AG20443 (cell line): ENCODE measurements around the gene AQP12A.

Experiments used
- DNase-seq: peaks from one replicate; pipeline ENCODE4 v3.0.0; 2012; ENCODE audit warnings: low spot score, mixed read lengths

AQP12A gene

DNA sequence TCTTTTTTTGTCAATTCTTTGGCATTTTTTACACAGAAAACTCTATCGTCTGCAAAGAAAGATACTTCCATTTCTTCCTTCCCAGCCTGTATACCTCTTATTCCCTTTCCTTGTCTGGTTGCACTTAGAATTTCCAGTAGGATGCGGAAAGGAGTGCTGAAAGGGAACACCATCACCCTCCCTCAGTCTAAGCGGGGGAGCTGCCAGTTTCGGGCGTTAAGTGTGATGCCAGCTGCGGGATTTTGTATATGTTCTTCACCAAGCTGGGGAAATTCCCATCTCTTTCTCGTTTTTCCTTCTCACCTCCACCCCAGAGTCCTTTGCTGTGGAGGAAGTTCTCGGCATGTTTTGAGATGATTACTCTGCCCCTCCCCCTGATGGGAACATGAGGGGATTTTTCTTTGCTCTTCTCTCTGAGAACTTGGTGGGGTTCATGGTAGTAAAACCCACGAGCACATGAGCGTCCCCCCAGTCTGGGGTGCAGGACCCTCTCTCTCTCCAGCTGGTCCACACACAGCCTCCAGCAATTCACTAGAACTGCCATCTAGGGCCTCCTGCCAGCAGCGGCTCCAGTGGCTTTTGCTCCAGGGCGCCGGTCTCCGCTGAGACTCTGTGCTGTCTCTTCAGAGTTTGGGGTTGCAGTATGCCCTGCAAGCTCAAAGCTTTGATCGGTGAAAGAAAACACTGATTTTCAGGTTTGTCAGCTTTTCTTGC lies 15.5 kb downstream of the AQP12A start:
- no peak for DNase-seq

DNA sequence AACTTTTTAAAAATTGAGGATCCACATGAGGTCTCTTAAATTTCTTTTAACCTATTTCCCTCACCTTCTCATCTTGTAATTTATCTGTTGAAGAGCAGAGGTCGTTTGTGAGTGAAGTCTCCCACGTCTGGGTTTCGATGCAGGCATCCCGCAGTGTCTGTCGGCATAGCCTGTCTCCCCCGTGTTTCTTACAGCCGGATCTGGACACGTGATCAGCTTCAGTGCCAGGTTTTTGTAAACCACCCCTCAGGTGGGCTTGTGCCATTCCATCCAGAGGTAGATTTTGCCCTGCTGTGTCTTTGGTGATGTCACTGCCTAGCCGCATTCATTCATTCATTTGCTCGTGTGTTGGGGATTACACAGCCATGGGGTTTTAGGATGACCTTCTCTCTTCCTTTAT lies 16.2 kb downstream of the AQP12A start:
- no peak for DNase-seq

DNA sequence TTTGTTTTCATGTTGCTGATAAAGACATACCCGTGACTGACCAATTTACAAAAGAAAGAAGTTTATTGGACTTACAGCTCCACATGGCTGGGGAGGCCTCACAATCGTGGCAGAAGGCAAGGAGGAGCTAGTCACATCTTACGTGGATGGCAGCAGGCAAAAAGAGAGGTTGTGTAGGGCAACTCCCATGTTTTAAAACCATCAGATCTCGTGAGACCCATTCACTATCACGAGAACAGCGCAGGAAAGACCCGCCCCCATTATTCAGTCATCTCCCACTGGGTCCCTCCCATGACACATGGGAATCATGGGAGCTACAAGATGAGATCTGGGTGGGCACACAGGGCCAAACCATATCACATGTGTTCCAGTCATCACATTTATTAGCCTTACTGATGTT lies 16.8 kb downstream of the AQP12A start:
- no peak for DNase-seq

- no peak for DNase-seq
These were observed 19.6 kb downstream of the AQP12A start for GRCh38 chr2:240711296-240711695.

GRCh38 chr2:240711701-240712100 lies 20.0 kb downstream of the AQP12A start:
- no peak for DNase-seq

- no peak for DNase-seq
These were observed 20.5 kb downstream of the AQP12A start for GRCh38 chr2:240712121-240712520.

DNA sequence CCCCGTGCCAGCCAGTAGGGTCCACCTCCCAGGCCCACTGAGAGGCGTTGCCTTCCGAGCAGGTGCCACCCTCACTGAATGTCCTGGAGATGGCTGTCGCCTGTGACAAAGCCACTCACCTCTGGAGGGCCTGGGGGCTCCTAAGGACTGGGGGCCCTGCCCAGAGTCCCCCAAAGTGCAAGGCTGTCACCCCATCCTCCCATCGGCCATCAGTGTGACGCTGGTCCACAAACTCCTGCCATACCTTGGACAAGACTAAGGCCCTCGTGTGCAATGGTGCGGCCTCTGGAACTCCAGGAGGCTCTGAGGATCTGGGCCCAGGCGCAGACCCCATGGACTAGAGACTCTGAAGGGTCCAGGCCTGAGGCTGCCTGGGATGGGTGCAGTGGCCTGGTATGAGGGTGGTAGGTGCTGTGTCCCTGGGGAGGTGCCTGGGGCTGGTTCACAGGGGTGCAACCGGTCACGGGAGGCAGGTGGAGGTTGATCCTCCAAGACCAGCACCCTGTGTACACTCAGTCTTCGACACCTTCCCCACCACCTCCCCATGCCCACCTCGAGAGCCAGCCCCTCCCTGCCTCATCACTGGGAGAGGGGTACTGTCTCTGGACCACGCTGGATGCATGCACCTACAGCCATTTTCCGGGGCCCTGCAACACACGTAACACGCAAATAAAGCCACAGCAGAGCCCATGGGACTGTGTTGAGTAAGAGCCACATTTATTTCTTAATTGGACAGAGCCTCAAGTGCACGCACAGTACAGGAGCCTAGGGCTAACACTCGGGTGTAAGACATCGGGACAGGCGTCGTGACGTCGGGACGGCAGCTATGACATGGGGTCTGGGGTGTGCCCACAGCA lies 21.6 kb downstream of the AQP12A start:
- no peak for DNase-seq

GRCh38 chr2:240713928-240714746 lies 22.5 kb downstream of the AQP12A start:
- no peak for DNase-seq

- DNase-seq, result no peak
These were observed 23.4 kb downstream of the AQP12A start for GRCh38 chr2:240714747-240715725.

DNA sequence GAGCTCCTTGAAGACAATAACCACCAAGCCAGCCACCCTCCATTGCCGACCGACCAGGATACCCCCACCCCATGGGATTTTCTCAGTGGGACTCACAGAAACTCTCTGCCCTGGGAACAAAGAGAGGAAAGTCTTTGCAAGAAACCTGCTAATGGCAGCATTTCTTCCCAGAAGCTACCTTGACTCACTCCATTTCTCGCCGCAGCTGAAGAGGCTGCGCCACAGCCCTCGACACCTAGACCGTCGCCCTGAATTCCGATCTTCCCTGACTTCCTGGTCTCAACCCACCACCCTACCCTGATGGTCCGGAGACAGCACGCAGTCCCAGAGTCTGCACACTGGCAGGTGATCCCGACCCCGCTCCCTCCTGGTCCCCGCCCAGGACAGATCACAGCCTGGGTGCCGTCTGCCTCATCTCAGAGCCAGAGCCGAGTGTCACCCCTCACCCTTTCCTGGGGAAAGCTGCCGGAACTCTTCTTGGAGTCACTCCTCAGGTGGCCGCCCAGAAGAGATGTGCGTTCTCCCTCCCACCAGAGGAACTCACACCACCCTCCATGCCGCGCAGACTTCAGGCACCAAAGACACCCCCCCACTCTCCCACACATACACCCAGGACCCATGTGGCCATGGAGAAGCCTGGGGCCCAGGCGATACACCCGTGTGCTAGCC lies 24.6 kb downstream of the AQP12A start:
- no peak for DNase-seq

DNA sequence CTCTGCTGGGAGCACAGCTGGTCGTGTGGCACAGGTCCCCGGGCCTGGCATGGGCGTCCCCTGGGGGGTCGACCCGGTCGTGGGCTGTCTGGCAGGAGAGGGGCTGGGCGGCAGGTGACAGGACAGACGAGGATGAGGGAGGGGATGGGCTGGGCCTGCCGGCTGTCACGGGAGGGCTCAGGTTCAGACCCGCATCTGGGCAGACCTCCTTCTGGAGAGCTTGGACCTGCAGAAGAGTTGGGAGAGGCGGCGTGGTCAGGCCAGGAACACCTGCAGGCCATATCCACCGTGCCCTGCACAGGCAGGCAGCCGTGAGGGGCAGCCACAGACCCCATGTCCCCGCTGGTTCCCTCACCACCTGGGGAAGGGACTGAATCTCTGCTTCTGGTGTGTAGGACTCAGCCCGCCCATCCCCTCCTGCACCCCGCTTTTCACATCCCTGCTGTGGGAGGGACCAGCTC lies 25.5 kb downstream of the AQP12A start:
- no peak for DNase-seq

- no peak for DNase-seq
These were observed 26.3 kb downstream of the AQP12A start for GRCh38 chr2:240717681-240718581.

DNA sequence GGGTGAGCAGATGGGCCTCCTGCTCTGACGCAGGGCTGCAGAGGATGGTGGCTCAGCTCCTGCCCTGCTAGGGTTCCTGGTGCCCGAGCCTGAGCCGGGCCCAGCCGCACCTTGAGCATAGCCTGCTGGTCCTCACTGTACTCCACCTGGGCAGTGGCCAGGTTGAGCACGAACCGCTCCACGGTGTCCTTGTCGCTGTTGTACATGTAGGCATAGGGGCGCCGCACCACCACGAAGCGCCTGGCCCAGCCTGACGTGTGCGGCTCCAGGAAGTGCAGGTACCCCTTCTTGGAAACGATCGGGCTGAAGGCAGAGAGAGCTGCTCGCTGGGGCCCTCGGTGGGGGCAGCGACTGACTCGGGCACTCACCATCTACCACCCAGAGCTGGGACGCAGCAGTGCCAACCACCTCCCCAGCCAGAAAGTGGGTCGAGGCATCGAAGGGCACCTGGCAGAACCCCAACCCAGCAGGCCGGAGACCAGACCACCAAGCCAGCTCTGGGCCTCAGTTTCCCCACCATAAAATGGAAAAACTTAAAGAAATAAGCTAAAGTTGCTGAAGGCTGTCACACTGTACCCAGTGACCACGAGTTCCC lies 27.3 kb downstream of the AQP12A start:
- DNase-seq, result no peak

GRCh38 chr2:240719676-240720545 lies 28.2 kb downstream of the AQP12A start:
- no peak for DNase-seq

GRCh38 chr2:240720686-240721595 lies 29.3 kb downstream of the AQP12A start:
- no peak for DNase-seq

DNA sequence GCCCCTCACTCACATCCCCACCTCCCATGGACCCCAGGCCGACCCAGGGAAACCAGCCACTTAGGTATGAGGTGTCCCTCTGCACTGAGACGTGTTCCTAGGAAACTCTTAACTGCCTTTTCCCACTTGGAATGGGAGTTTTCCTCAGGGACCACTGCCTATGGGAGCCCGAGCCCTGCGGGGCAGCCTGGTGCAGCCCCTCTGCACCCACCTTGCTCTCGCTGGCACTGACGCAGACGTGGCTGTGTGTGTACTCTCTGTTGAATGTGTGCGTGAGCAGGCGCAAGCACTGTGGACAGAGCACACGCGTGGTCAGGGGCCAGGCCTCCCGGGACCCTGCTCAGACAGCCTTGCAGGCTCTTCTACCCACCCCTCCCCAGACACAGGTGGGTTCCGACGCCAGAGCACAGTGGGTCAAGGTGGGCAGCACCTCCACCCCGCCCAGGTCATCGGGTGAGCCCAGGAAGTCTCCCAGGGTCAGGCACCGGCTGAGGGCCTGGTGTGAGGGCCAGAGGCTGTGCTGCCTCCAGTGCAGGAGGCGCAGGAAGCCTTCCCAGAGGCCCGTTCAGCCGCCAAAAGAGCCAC lies 30.0 kb downstream of the AQP12A start:
- DNase-seq, result no peak

DNA sequence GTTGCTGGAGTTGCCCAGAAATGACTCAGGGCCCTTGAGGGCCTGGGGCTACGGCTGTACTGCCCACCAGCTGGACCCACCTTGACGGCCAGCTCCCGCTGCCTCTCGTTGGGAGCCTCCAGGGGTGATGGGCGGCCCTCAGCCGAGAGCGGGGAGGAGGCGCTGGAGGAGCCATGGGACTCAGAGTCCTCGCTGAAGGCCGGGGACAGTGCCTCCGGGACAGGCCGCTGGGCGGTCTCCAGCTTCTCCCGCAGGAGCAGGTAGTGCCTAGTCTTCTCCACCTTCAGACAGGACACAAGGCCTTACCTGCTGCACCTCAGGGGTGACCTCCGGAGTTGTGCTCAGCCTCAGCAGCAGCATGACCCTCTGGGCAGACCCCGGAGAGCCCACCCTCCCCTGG lies 30.7 kb downstream of the AQP12A start:
- DNase-seq, result no peak
